ENCODE measurements around the gene BOC. TPM values are rescaled to one million over a fixed set of nuclear protein-coding genes. Genes with fewer than 3 reads are reported as not detected.
A peak's percentile ranks its signal among the peaks of the same experiment; 100 is the strongest.

BOC gene
- 16.8 and 18.4 TPM in 2 replicates for total RNA-seq (2014; rRNA removed; shearing (Covaris generic))
- 20.8 and 21.6 TPM in 2 replicates for polyA plus RNA-seq (2016; fragmentation: Nextera tagmentation; extraction: Ambion mirVana)

GRCh38 chr3:113211330-113212149 is at the start of gene BOC:
Gene BOC (plus strand): TSS chr3:113211557. CDS start chr3:113249803, 38,246 bp downstream.
- 1% methylated on average over 60 to 64 of the region's 76 CpGs for WGBS, 2 experiments (ENCODE audit: low coverage in 1 of 2, low lambda C conversion rate in 2 of 2, missing lambda C conversion rate in 2 of 2)
- Histone ChIP-seq H3K4me2 (ENCODE audit: unreplicated experiment) (peak within 1 kb of the TSS; percentile 98), H3K4me3 (peak within 1 kb of the TSS; percentile 94), H3K4me1 (ENCODE audit: insufficient read depth) (peaks cover 38% of the 10 kb centered on the region), H3K9ac (peak within 1 kb of the TSS; percentile 89), H3K36me3 (ENCODE audit: low read depth) (peaks cover 5% of the 10 kb centered on the region; the same call in 1 of the 2 replicates), H3K27me3 (replicated peaks; ENCODE audit: insufficient read depth) (no peaks in the 10 kb centered on the region), H2AFZ (peak within 1 kb of the TSS; percentile 95), H3K79me2 (ENCODE audit: insufficient read depth) (peaks cover 28% of the 10 kb centered on the region), H3K27ac (peak within 1 kb of the TSS; percentile 81), H4K20me1 (ENCODE audit: insufficient read depth) (no peaks in the 10 kb centered on the region), H3K9me2 (ENCODE audit: insufficient read depth) (no peaks in the 10 kb centered on the region), H3F3A (ENCODE audit: insufficient read depth) (peaks cover 30% of the 10 kb centered on the region), H3K9me3 (ENCODE audit: low read depth) (no peaks in the 10 kb centered on the region)
- TF ChIP-seq EZH2phosphoT487 (IDR thresholded peaks at IDR 0.05; ENCODE audit: insufficient read depth, low read depth) (no peak), EZH2 (IDR thresholded peaks at IDR 0.05; ENCODE audit: insufficient read depth, poor library complexity, severe bottlenecking) (no peak)
- in situ Hi-C loops (cut with MboI), result no loop called here
- peak; percentile 81 for DNase-seq

DNA sequence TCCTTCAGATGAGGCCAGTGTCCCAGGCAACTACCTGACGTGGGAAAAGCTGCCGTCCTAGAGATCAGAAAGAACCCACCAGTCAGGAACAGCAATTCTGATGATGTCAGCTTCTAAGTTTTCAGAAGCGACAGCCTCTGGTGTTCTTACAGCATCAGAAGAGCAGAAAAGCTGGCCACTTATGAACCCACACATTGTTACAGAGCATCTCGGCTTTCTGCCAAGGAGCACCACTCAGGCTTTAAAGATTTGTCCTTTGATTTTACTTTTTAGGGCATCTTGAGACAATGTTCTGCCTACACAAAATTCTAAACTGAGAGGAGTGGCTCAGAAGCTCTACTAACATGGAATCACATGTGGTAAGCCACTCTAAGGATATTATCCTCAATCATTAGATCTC is 49.7 kb upstream of the BOC start:
- Histone ChIP-seq H2AFZ (no peak overlapping the region), H3K36me3 (ENCODE audit: low read depth) (no peaks in the 10 kb centered on the region), H3K27me3 (replicated peaks; ENCODE audit: insufficient read depth) (no peaks in the 10 kb centered on the region), H3K4me1 (ENCODE audit: insufficient read depth) (peaks cover 9% of the 10 kb centered on the region), H3K4me3 (no peak overlapping the region), H3K79me2 (ENCODE audit: insufficient read depth) (no peaks in the 10 kb centered on the region), H3K27ac (no peak overlapping the region), H3K4me2 (ENCODE audit: unreplicated experiment) (no peak overlapping the region), H3F3A (ENCODE audit: insufficient read depth) (no peaks in the 10 kb centered on the region; the same call in 1 of the 2 replicates), H3K9ac (no peak overlapping the region), H3K9me2 (ENCODE audit: insufficient read depth) (no peaks in the 10 kb centered on the region), H4K20me1 (ENCODE audit: insufficient read depth) (no peaks in the 10 kb centered on the region), H3K9me3 (ENCODE audit: low read depth) (no peaks in the 10 kb centered on the region)
- DNase-seq, result peak; percentile 19
- TF ChIP-seq EZH2phosphoT487 (IDR thresholded peaks at IDR 0.05; ENCODE audit: insufficient read depth, low read depth) (no peak), EZH2 (IDR thresholded peaks at IDR 0.05; ENCODE audit: insufficient read depth, poor library complexity, severe bottlenecking) (no peak)
- WGBS, 2 experiments (ENCODE audit: low coverage in 1 of 2, low lambda C conversion rate in 2 of 2, missing lambda C conversion rate in 2 of 2), result 67 to 70% methylated on average over 4 of the region's 4 CpGs
- in situ Hi-C loops (cut with MboI), result no loop called here

DNA sequence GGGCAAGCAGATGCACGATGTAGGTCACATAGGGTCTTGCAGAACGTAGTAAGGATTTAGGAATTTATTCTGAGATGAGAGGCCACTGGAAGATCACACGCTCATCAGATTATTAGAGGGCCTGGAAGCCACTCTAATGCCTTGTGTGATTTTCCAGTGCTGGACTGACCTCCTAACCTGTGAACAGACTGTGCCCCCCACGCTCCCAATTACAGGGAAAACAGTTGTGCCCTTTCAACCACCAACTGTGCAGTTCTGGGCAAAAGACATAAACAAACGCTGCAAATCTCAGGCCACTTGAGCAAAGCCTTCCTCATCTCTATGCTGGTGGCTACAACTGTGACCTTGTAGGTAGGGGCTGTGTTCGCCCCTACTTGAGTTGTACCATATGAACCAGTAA is 48.2 kb upstream of the BOC start:
- H3F3A ChIP-seq (ENCODE audit: insufficient read depth), result peaks cover 5% of the 10 kb centered on the region
- TF ChIP-seq EZH2 (IDR thresholded peaks at IDR 0.05; ENCODE audit: insufficient read depth, poor library complexity, severe bottlenecking) (no peak), EZH2phosphoT487 (IDR thresholded peaks at IDR 0.05; ENCODE audit: insufficient read depth, low read depth) (no peak)
- in situ Hi-C loops (cut with MboI), result no loop called here

DNA sequence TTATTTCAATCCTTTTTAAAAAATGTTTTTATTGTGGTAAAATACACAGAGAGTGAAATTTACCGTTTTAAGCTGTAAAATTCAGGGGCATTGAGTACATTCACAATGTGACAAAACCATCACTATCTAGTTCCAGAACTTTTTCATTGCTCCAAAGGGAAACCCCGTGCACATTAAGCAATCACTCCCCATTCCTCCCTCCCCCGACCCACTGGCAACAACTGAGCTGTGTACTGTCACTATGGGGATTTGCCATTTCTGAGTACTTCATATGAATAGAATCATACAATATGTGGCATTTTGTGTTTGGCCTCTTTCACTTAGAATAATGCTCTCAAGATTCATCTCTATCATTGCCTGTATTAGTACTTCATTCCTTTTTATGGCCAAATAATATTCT is 45.5 kb upstream of the BOC start:
- H3K36me3 ChIP-seq (ENCODE audit: low read depth), result no peaks in the 10 kb centered on the region
- no peaks in the 10 kb centered on the region for H3K9me2 ChIP-seq (ENCODE audit: insufficient read depth)
- no peaks in the 10 kb centered on the region for H4K20me1 ChIP-seq (ENCODE audit: insufficient read depth)
- H3K4me3 ChIP-seq, result no peak overlapping the region
- H3K4me1 ChIP-seq (ENCODE audit: insufficient read depth), result peaks cover 15% of the 10 kb centered on the region
- H3K4me2 ChIP-seq (ENCODE audit: unreplicated experiment), result no peak overlapping the region
- DNase-seq, result peak; percentile 12
- H3K27me3 ChIP-seq (replicated peaks; ENCODE audit: insufficient read depth), result no peaks in the 10 kb centered on the region
- H3K9me3 ChIP-seq (ENCODE audit: low read depth), result no peaks in the 10 kb centered on the region
- H3F3A ChIP-seq (ENCODE audit: insufficient read depth), result peaks cover 5% of the 10 kb centered on the region
- WGBS, 2 experiments (ENCODE audit: low coverage in 1 of 2, low lambda C conversion rate in 2 of 2, missing lambda C conversion rate in 2 of 2), result 21% methylated on average over 3 of the region's 3 CpGs
- no peak overlapping the region for H3K27ac ChIP-seq
- TF ChIP-seq EZH2phosphoT487 (IDR thresholded peaks at IDR 0.05; ENCODE audit: insufficient read depth, low read depth) (no peak), EZH2 (IDR thresholded peaks at IDR 0.05; ENCODE audit: insufficient read depth, poor library complexity, severe bottlenecking) (no peak)
- 0 out of 2 replicates have a peak overlapping the region, but pooled peaks have one; percentile 91 for H2AFZ ChIP-seq
- H3K79me2 ChIP-seq (ENCODE audit: insufficient read depth), result no peaks in the 10 kb centered on the region
- in situ Hi-C loops (cut with MboI), result no loop called here
- H3K9ac ChIP-seq, result peak overlapping the region; percentile 71; the same call in 1 of the 2 replicates

More for the DNA sequence above, 48.2 kb upstream of the BOC start:
- Histone ChIP-seq H3K4me3 (no peak overlapping the region), H3K27ac (no peak overlapping the region), H3K9me3 (ENCODE audit: low read depth) (no peaks in the 10 kb centered on the region), H3K27me3 (replicated peaks; ENCODE audit: insufficient read depth) (no peaks in the 10 kb centered on the region), H3K9ac (no peak overlapping the region), H3K4me1 (ENCODE audit: insufficient read depth) (peaks cover 15% of the 10 kb centered on the region), H3K4me2 (ENCODE audit: unreplicated experiment) (no peak overlapping the region), H3K36me3 (ENCODE audit: low read depth) (no peaks in the 10 kb centered on the region), H3K79me2 (ENCODE audit: insufficient read depth) (no peaks in the 10 kb centered on the region), H2AFZ (no peak overlapping the region), H3K9me2 (ENCODE audit: insufficient read depth) (no peaks in the 10 kb centered on the region), H4K20me1 (ENCODE audit: insufficient read depth) (no peaks in the 10 kb centered on the region)
- 80 to 83% methylated on average over 6 of the region's 6 CpGs for WGBS, 2 experiments (ENCODE audit: low coverage in 1 of 2, low lambda C conversion rate in 2 of 2, missing lambda C conversion rate in 2 of 2)
- no peak for DNase-seq
